HG03095 (cell line): ENCODE measurements around the gene IFNA17.
A peak's percentile ranks its signal among the peaks of the same experiment; 100 is the strongest.
"Not testable (repeated sequence)": the region's sequence is repeated elsewhere in the genome, so short reads cannot be mapped to it uniquely, and the experiment has no call there.

Experiments
- ATAC-seq: cut with Tn5 transposase; IDR thresholded peaks from one replicate; pipeline ENCODE4 v1.9.1; 2021; ENCODE audit warnings: moderate library complexity; ENCODE audit not compliant: unreplicated experiment

Gene IFNA17

DNA sequence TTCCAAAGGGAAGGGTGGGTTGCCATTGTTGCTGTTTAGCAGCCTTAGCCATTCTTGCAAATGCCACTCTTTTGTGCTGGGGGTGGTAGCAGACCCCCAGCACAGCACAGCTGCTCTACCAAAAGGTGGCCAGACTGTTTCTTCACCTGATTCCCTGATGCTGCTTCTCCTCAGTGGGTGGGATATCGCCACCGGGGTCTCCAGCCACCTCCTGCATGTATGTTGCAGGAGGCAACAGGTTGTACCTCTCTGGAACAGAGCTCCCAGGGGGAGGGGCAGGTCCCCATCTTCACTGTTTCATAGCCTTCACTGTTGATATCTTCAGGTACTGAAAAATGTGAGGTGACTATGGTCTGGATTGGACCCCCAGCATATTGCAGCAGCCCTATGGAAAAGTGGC is 17.2 kb downstream of the IFNA17 start:
- not testable (repeated sequence) for ATAC-seq

- no peak for ATAC-seq
These were observed 17.7 kb downstream of the IFNA17 start for GRCh38 chr9:21210311-21210710.

DNA sequence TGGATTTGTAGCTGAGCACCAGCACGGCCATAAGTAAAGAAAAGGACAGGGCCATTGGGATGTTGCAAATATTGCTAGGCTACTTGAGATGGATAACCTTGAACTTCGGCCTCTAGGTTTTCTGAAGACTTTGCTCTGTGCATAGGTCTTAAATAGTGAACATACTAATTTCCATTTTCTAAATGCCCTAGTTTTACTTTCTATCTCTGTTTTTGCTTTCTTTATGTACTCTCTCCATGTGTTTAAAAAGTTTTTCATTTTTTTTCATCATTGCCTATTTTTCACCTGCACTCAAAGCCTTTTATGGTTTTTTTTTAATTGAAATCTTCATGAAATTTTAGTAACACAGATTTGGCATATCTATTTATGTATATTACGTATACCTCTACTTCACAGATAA is 21.0 kb downstream of the IFNA17 start, which contains the start of gene IFNA10:
IFNA10 (minus strand) TSS at position 101 of the 400 bp plus-strand sequence; CDS start at position 55, 46 bp downstream.
- ATAC-seq = not testable (repeated sequence)

- ATAC-seq = no peak
These were observed 22.8 kb downstream of the IFNA17 start for GRCh38 chr9:21205204-21205603.

- ATAC-seq = not testable (repeated sequence)
These were observed 25.9 kb downstream of the IFNA17 start, which contains the start of gene IFNA7 for GRCh38 chr9:21202105-21202504. TSS of gene IFNA7 (minus strand) at chr9:21202205. CDS start at chr9:21202165, 40 bp downstream.

DNA sequence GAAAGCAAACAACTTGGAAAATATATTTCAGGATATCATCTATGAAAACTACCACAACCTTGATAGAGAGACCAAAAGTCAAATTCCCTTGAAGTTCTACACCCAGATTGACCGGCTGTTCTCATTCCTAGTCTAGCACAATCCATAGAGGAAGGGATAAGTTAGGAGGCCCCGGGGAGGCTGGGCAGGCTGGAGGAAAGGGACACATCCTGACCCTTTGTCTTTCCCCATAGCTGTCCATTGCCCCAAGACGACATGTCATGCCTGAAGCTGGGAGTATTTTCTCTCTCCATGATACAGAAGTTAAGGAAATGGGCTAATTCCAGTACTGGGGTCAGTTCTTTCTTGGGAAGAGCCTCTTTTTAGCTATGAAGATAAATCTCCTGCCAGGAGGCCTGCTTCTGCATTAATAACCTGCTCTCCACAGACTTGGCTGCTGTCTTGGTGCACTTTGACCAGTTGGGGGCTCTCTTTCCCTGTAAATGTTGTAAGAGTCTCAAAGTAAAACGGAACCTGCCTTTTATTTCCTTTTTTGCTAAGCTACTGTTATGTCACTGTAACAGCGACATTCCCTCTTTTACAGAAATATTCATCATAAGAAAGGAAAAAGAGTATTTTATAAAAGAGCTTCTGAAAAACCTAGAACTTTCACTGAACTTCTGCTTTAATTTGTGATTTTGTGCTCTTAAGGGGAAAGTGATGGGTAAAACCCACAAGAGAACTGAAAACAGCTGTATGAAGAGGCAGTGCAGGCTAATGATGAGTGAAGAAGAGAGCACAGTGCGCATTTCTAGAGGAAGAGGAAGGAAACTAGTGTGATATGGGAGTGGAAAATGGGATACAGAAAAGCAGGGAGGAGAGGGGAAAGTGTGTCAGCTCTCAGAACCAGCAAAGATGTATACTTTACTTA is 32.9 kb downstream of the IFNA17 start:
- ATAC-seq = peak; percentile 90

DNA sequence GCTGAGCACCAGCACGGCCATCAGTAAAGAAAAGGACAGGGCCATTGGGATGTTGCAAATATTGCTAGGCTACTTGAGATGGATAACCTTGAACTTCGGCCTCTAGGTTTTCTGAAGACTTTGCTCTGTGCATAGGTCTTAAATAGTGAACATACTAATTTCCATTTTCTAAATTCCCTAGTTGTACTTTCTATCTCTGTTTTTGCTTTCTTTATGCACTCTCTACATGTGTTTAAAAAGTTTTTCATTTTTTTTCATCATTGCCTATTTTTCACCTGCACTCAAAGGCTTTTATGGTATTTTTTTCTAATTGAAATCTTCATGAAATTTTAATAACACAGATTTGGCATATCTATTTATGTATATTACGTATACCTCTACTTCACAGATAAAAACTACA is 40.5 kb downstream of the IFNA17 start, which contains the start of gene IFNA4:
IFNA4 (minus strand) TSS at position 101 of the 400 bp plus-strand sequence; CDS start at position 45, 56 bp downstream.
- not testable (repeated sequence) for ATAC-seq

DNA sequence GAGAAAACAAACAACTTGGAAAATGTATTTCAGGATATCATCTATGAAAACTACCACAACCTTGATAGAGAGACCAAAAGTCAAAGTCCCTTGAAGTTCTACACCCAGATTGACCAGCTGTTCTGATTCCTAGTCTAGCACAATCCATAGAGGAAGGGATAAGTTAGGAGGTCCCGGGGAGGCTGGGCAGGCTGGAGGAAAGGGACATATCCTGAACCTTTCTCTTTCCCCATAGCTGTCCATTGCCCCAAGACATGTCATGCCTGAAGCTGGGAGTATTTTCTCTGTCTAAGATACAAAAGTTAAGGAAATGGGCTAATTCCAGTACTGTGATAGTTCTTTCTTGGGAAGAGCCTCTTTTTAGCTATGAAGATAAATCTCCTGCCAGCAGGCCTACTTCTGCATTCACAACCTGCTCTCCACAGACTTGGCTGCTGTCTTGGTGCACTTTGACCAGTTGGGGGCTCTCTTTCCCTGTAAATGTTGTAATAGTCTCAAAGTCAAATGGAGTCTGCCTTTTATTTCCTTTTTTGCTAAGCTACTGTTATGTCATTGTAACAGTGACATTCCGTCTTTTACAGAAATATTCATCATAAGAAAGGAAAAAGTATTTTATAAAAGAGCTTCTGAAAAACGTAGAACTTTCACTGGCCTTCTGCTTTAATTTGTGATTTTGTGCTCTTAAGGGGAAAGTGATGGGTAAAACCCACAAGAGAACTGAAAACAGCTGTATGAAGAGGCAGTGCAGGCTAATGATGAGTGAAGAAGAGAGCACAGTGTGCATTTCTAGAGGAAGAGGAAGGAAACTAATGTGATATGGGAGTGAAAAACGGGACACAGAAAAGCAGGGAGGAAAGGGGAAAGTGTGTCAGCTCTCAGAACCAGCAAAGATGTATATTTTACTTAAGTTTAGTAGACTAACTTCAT is 44.9 kb downstream of the IFNA17 start:
- peak; percentile 87 for ATAC-seq
